ENCODE results near the gene THBS3.
"Not testable (repeated sequence)": the region's sequence is repeated elsewhere in the genome, so short reads cannot be mapped to it uniquely, and the experiment has no call there.

Gene THBS3

DNA sequence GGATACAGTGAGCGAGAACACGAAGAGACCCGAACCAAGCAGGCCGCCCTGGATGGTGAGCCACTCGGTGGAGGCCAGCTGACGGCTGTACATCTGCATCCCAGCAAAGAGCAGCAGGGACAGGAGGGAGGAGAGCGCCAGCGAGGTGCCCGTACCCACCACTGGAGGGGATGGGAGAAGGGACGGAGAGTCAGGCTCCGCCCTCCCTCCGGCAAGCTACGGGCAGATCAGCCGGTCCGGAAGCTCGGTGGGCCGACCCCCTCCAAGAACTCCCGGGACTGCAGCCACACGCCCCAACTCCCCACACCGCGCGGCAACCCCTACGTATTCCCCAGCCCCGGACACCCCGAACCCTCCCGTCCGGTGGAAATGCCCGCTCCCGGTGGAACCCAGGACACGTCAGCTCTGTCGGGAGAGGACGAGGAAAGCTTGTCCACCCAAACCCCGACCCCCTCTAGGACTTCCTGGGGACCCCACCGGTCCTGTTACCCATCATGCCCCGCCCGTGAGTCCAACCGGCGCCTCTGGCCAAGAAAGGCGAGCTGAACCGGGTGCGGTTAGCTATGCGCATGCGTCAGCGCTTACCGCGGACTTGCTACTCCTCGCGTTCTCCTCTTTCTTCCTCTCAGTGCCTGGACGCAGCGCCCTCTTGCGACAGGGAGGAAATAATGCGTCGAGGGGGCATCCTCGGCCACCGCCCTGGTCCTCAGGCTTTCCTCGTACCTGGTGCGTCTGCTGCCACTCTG, 34.8 kb downstream of the THBS3 start, which contains the start of gene KRTCAP2:
Gene KRTCAP2 (minus strand): TSS at position 573 of the 746 bp plus-strand sequence. CDS start 80 bp downstream, at position 493.
- peak; percentile 95 to 96 for DNase-seq

GRCh38 chr1:155171836-155172731, 35.6 kb downstream of the THBS3 start:
- DNase-seq, result no peak

GRCh38 chr1:155170806-155171205, 36.9 kb downstream of the THBS3 start:
- DNase-seq, result no peak

DNA sequence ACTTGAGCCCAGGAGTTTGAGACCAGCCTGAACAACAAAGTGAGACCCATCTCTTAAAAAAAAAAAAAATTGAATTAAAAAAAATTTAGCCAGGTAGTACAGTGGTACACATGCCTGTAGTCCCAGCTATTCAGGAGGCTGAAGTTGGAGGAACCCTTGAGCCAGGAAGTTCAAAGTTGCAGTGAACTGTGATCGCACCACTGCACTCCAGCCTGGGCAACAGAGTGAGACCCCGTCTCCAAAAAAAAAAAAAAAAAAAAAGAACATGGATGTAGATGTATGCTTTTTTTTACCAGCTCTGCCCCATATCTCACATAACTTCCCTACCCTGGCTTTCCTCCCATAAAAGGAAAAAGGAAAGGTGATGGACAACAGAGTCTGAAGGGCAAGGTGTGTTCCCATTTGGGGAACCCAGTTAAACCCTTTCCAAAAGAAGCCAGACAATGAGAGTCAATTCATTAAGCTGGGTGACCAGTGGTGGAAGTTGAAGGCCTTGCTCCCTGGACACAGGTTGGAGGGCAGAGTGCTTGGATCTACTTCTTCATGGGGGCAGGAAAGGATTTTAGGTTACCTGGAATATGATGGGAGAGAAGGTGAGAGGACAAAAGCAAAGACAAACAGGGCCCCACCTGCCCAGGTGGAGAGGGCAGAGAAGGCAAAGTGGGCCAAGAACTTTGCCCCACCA, 37.5 kb downstream of the THBS3 start:
- DNase-seq, result no peak

- DNase-seq, result no peak
Observed at GRCh38 chr1:155169541-155169940, 38.2 kb downstream of the THBS3 start.

GRCh38 chr1:155168456-155169210, 39.1 kb downstream of the THBS3 start:
- no peak for DNase-seq

GRCh38 chr1:155168105-155168445, 39.6 kb downstream of the THBS3 start:
- not testable (repeated sequence) for DNase-seq

DNA sequence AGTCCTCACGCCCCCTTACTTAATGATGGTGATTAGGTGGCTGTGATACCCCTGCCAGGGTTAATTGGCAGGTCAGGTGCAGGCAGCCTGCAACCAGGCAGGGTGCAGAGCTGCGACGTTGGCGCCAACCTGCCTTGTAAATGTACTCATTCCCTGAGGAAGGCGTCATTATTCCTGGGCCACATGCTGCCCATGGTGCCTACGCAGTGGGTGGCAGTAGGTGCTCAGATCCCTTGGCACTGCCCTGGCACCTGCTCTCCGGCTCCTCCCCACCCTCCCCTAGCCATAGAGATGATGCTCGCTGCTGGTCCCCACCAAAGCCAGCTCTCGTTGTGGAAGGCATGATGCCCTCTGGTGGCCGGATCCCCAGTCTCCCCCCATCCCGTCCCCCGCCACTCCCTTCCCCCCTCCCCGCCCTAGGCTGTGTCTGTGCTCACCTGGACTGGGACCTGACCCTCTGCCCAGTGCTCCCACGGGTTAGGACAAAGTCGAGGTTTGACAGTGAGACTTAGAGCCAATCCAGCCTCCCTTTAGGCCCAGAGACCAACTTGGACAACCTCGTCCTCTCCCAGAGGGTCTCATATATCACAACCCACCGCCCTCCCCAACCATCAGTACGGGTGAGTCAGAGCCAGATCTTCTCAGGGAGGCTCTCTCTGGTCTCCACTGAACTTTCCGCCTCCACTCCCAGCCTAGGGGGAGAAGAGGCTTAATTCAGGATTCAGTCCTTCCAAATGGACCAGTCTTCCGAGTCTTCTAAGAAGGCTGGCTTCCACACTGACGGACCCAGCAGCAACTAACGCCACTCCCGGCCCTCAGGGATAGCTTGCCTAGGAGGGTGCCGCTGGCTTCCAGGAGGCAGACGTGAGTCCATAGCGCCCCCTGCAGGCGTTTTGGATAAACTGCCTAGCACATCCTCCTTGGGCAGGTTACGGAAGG, 40.3 kb downstream of the THBS3 start:
- peak; percentile 93 for DNase-seq

GRCh38 chr1:155166471-155167165, 41.1 kb downstream of the THBS3 start:
- no peak for DNase-seq

DNA sequence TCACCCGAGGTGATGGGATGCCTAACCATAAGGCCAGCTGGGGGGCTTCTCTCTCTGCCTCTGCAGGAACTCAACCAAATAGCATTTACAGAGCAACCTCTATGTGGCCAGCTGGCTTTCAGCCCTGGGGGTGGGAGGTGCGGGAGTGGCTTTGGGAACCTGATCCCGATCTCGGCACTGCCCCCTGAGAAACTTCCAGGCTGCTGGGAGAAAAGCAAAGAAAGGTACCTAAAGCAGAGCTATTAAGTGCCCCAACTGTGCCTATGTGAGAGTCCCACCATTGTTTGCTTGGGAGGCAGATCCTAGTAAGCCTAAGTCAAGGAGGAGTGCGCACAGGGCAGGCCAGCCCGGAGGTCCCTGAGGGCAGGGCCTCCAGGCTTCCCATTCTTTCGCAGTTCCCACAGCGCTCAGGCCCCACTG, 41.6 kb downstream of the THBS3 start:
- DNase-seq, result no peak

- DNase-seq, result not testable (repeated sequence)
Observed at GRCh38 chr1:155164625-155165024, 43.1 kb downstream of the THBS3 start.

GRCh38 chr1:155163785-155164184, 43.9 kb downstream of the THBS3 start:
- not testable (repeated sequence) for DNase-seq

DNA sequence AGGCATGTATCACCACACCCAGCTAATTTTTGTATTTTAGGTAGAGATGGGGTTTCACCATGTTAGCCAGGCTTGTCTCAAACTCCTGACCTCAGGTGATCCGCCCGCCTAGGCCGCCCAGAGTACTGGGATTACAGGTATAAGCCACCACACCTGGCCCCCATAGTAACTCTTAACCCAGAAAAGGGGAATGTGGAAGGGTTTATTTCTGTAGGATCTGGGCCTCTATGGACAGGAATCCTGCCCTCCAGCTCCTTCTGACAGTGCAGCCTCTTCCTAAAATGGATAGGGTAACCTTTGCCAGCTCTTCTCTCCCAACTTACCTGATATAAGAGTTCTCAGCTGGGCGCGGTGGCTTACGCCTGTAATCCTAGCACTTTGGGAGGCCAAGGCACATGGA, 45.1 kb downstream of the THBS3 start:
- not testable (repeated sequence) for DNase-seq

- no peak for DNase-seq
Observed at GRCh38 chr1:155160128-155160527, 47.6 kb downstream of the THBS3 start.

- DNase-seq, result no peak
Observed at GRCh38 chr1:155158991-155159390, 48.7 kb downstream of the THBS3 start.

DNA sequence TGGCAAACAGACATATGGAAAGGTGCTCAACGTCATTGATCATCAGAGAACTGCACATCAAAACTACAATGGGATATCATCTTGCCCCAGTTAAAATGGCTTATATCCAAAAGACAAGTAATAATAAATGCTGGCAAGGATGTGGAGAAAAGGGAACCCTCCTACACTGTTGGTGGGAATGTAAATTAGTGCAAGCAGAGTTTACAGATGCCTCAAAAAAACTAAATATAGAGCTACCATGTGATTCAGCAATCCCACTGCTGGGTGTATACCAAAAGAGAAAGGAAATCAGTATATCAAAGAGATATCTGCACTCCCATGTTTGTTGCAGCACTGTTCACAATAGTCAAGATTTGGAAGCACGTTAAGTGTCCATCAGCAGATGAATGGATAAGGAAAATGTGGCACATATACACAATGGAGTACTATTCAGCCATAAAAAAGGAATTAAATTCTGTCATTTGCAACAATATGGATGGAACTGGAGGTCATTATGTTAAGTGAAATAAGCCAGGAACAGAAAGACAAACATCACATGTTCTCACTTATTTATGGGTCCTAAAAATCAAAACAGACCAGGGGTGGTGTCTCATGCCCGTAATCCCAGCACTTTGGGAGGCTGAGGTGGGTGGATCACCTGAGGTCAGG, 51.6 kb downstream of the THBS3 start:
- DNase-seq, result not testable (repeated sequence)
